GM12878 (cell line): ENCODE data around the gene CLCNKB. TPM values are rescaled to one million over a fixed set of nuclear protein-coding genes. Genes with fewer than 3 reads are reported as not detected.

Experiments
- ATAC-seq: fragments of 200-7000 bp; cut with Tn5 transposase; 3 replicates; pipeline ENCODE4 v1.9.1; 2020; ENCODE audit warnings: mild to moderate bottlenecking, moderate library complexity
- BruUV-seq: library from RNA; stranded (reverse); fragments of 400-500 nt; replicated peaks from 2 replicates; lab custom pipeline; 2021; lab: Mats Ljungman, UMichigan
- CTCF ChIA-PET: fragments of 300-600 bp; sonication (Branson Sonifier 250); formaldehyde crosslinking; extraction: SDS; loops from one replicate; lab custom pipeline; 2021; ENCODE audit warnings: inconsistent platforms; lab: Yijun Ruan, JAX
- POLR2A ChIA-PET: fragments of 350-600 bp; formaldehyde crosslinking; extraction: SDS; loops from one replicate; lab custom pipeline; 2021; ENCODE audit warnings: inconsistent platforms; lab: Charles Lee
- RAD21 ChIA-PET: fragments of 300-600 bp; sonication (Branson Sonifier 250); formaldehyde crosslinking; loops from one replicate; lab custom pipeline; 2023; ENCODE audit warnings: antibody characterized with exemption; ENCODE audit not compliant: unreplicated experiment; lab: Charles Lee
- SMC1A ChIA-PET: fragments of 300-600 bp; sonication (Branson Sonifier 250); formaldehyde crosslinking; loops from one replicate; lab custom pipeline; 2023; ENCODE audit not compliant: unreplicated experiment, uncharacterized antibody; lab: Charles Lee
- DNase-seq: peaks from one replicate; pipeline ENCODE4 v3.0.0-alpha.2; 2011; ENCODE audit warnings: low read depth, low spot score
- FAIRE-seq: peaks from 3 replicates; lab custom pipeline; 2011; peaks lifted over from hg19 to GRCh38; lab: Jason Lieb, UNC
- H2AFZ ChIP-seq: 2 replicates; pipeline ENCODE4 v1.6.0; 2011; ENCODE audit warnings: low read depth, low read length, control low read depth; ENCODE audit not compliant: control insufficient read depth
- H3K27ac ChIP-seq: 2 replicates; pipeline ENCODE4 v1.5.1; 2011; ENCODE audit warnings: control low read depth; ENCODE audit not compliant: control insufficient read depth, insufficient read depth
- H3K27me3 ChIP-seq, 2 experiments: replicated peaks in 1 of 2; 2 replicates each; pipeline versions ENCODE4 v1.6.0 to v1.6.1; 2011; ENCODE audit warnings: low read length in 1 of 2; ENCODE audit not compliant: control insufficient read depth in 2 of 2, insufficient read depth in 2 of 2
- H3K36me3 ChIP-seq, 2 experiments: 2 replicates each; pipeline ENCODE4 v1.5.1; 2011; ENCODE audit warnings: low read length in 1 of 2; ENCODE audit not compliant: control insufficient read depth in 2 of 2, insufficient read depth in 2 of 2
- H3K4me1 ChIP-seq: 2 replicates; pipeline ENCODE4 v1.6.1; 2011; ENCODE audit warnings: mild to moderate bottlenecking, low read length, moderate library complexity, mixed read lengths; ENCODE audit not compliant: control insufficient read depth, insufficient read depth
- H3K4me2 ChIP-seq: 2 replicates; pipeline ENCODE4 v1.6.0; 2011; ENCODE audit warnings: control low read depth; ENCODE audit not compliant: control insufficient read depth, insufficient read depth
- H3K4me3 ChIP-seq: fragments of 200-600 bp; sonication (generic); 2 replicates; pipeline ENCODE4 v1.5.1; 2016
- H3K79me2 ChIP-seq: 2 replicates; pipeline ENCODE4 v1.6.0; 2011; ENCODE audit warnings: low read length; ENCODE audit not compliant: control insufficient read depth, insufficient read depth
- H3K9ac ChIP-seq: 2 replicates; pipeline ENCODE4 v1.8.0; 2011; ENCODE audit warnings: low read length, control low read depth, mixed read lengths; ENCODE audit not compliant: control insufficient read depth, insufficient read depth
- H3K9me3 ChIP-seq: replicated peaks from 3 replicates; pipeline ENCODE4 v1.5.1; 2011; ENCODE audit warnings: mild to moderate bottlenecking, low read length; ENCODE audit not compliant: control insufficient read depth, insufficient read depth
- H4K20me1 ChIP-seq: 2 replicates; pipeline ENCODE4 v1.6.0; 2011; ENCODE audit not compliant: control insufficient read depth, insufficient read depth
- BRCA1 ChIP-seq: IDR thresholded peaks from 2 replicates; pipeline ENCODE4 v1.6.1; 2011; ENCODE audit warnings: low read depth, low read length, improper control_type of control experiment
- HCFC1 ChIP-seq: fragments of 150-350 bp; IDR thresholded peaks from 2 replicates; pipeline ENCODE4 v1.6.1; 2014; ENCODE audit warnings: low read length
- HDGF ChIP-seq: fragments of 450-650 bp; IDR thresholded peaks from 2 replicates; pipeline ENCODE4 v1.6.1; 2016; ENCODE audit warnings: antibody characterized with exemption
- IKZF2 ChIP-seq, 2 experiments: fragments of 450-650 bp; IDR thresholded peaks; 2 replicates each; pipeline ENCODE4 v1.6.1; 2017; ENCODE audit warnings: mild to moderate bottlenecking in 2 of 2, moderate library complexity in 2 of 2
- MTA3 ChIP-seq: IDR thresholded peaks from 2 replicates; pipeline ENCODE4 v1.6.1; 2012; ENCODE audit warnings: low read length, inconsistent platforms, borderline replicate concordance
- WGBS: methylation state at CpG from one replicate; pipeline ENCODE4 v1.1.6; 2016; ENCODE audit warnings: low lambda C conversion rate; ENCODE audit not compliant: insufficient replicate concordance, insufficient coverage; ENCODE audit errors: missing lambda C conversion rate; 5-methylcytosine and 5-hydroxymethylcytosine counted together
- in situ Hi-C: fragments of 300-500 bp; cut with MboI; formaldehyde crosslinking; loops from 9 replicates; pipeline ENCODE4 v1.14.3; 2018; ENCODE audit warnings: mixed read lengths
- intact Hi-C: fragments of 100-400 bp; cut with micrococcal nuclease; formaldehyde crosslinking; loops from one replicate; pipeline ENCODE4 v1.14.2; 2022; ENCODE audit not compliant: unreplicated experiment
- polyA plus RNA-seq, 11 experiments: library from polyadenylated mRNA; depleted of rRNA in 4 of 11; unstranded in 6 of 11; stranded (reverse) in 5 of 11; fragments of >200 nt; fragmentation: Nextera tagmentation in 4 of 11; fragmentation: Illumina TruSeq in 1 of 11; extraction: Ambion mirVana in 4 of 11; extraction: Trizol in 1 of 11; gene quantifications; 1 replicate in 1 of 11; 2 replicates in 10 of 11; pipeline versions ENCODE4 v1.2.1 to v1.2.3, GENCODE V29; 2011 to 2016; ENCODE audit warnings: inconsistent platforms in 2 of 11, missing spikeins in 2 of 11, low read depth in 1 of 11
- total RNA-seq, 4 experiments: library from RNA; depleted of rRNA in 3 of 4; stranded (reverse); fragments of >200 nt in 3 of 4; fragmentation: Illumina TruSeq in 1 of 4; extraction: Trizol in 1 of 4; gene quantifications; 2 replicates each; pipeline versions ENCODE4 v1.2.1 to v1.2.3, GENCODE V29; 2013 to 2021
- TF ChIP-seq, protein P1 (sequence below): fragments of 450-650 bp; formaldehyde crosslinking; IDR thresholded peaks from 2 replicates; pipeline ENCODE4 v1.5.0; 2022; ENCODE audit warnings: mild to moderate bottlenecking, missing genetic modification characterization
- TF ChIP-seq, protein P2 (sequence below): fragments of 450-650 bp; IDR thresholded peaks from 2 replicates; pipeline ENCODE4 v1.6.1; 2017; ENCODE audit warnings: mild to moderate bottlenecking, low read depth, inconsistent platforms; ENCODE audit not compliant: poor library complexity, severe bottlenecking
- TF ChIP-seq, protein P3 (sequence below): IDR thresholded peaks from 2 replicates; pipeline ENCODE4 v1.6.1; 2012; ENCODE audit warnings: low read depth, low read length, improper control_type of control experiment

The CLCNKB gene
- total and polyA plus RNA-seq, 10 of the 15 experiments (the other 5 are each of a cell fraction or from before 2014, with no cell fraction given): 0.05 TPM; not detected in 9

DNA sequence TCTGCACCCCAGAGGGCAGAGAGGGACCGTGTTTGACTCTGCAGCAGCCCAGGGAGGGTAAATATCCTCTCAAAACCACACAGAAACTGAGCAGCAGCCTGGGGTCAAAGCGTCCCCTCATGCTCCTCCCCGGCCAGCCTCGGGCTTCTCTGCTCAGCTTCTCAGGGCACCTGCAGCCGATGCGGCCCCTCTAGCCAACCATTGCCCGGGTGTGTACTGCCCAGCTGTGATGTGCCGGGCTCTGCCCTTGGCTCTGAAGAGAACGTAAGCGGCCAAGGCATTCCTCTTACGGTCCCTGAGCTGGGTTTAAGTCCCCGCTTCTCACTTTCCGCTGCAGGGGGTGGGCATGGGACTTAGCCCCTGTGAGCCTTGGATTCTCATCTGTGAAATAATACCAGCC, 24.4 kb downstream of the CLCNKB start:
- no TSS peak for BruUV-seq

More for the DNA sequence above, 24.4 kb downstream of the CLCNKB start:
- H3K27me3 ChIP-seq: peaks cover 0 to 2% of the 10 kb centered on the region in 2 experiments; a peak in 3 of 4 replicates
- TF ChIP-seq HCFC1 (no peak), MTA3 (no peak), HDGF (no peak), IKZF2 (IDR thresholded peaks at IDR 0.05) (no peak), BRCA1 (no peak)
- TF ChIP-seq, protein P1, sequence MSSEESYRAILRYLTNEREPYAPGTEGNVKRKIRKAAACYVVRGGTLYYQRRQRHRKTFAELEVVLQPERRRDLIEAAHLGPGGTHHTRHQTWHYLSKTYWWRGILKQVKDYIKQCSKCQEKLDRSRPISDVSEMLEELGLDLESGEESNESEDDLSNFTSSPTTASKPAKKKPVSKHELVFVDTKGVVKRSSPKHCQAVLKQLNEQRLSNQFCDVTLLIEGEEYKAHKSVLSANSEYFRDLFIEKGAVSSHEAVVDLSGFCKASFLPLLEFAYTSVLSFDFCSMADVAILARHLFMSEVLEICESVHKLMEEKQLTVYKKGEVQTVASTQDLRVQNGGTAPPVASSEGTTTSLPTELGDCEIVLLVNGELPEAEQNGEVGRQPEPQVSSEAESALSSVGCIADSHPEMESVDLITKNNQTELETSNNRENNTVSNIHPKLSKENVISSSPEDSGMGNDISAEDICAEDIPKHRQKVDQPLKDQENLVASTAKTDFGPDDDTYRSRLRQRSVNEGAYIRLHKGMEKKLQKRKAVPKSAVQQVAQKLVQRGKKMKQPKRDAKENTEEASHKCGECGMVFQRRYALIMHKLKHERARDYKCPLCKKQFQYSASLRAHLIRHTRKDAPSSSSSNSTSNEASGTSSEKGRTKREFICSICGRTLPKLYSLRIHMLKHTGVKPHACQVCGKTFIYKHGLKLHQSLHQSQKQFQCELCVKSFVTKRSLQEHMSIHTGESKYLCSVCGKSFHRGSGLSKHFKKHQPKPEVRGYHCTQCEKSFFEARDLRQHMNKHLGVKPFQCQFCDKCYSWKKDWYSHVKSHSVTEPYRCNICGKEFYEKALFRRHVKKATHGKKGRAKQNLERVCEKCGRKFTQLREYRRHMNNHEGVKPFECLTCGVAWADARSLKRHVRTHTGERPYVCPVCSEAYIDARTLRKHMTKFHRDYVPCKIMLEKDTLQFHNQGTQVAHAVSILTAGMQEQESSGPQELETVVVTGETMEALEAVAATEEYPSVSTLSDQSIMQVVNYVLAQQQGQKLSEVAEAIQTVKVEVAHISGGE (CRISPR knock-in tag): no peak
- TF ChIP-seq, protein P2, sequence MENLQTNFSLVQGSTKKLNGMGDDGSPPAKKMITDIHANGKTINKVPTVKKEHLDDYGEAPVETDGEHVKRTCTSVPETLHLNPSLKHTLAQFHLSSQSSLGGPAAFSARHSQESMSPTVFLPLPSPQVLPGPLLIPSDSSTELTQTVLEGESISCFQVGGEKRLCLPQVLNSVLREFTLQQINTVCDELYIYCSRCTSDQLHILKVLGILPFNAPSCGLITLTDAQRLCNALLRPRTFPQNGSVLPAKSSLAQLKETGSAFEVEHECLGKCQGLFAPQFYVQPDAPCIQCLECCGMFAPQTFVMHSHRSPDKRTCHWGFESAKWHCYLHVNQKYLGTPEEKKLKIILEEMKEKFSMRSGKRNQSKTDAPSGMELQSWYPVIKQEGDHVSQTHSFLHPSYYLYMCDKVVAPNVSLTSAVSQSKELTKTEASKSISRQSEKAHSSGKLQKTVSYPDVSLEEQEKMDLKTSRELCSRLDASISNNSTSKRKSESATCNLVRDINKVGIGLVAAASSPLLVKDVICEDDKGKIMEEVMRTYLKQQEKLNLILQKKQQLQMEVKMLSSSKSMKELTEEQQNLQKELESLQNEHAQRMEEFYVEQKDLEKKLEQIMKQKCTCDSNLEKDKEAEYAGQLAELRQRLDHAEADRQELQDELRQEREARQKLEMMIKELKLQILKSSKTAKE: no peak
- TF ChIP-seq, protein P3, sequence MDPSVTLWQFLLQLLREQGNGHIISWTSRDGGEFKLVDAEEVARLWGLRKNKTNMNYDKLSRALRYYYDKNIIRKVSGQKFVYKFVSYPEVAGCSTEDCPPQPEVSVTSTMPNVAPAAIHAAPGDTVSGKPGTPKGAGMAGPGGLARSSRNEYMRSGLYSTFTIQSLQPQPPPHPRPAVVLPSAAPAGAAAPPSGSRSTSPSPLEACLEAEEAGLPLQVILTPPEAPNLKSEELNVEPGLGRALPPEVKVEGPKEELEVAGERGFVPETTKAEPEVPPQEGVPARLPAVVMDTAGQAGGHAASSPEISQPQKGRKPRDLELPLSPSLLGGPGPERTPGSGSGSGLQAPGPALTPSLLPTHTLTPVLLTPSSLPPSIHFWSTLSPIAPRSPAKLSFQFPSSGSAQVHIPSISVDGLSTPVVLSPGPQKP: no peak
- H3K79me2 ChIP-seq: no peaks in the 10 kb centered on the region
- no peak for DNase-seq
- H2AFZ ChIP-seq: no peak overlapping the region
- H3K4me2 ChIP-seq: no peak overlapping the region
- no peak for ATAC-seq
- CTCF ChIA-PET: interaction anchor here (0.7 to 5.7 kb wide), 6 partner anchors 11 to 121 kb away, joined by 3 to 42 read pairs (median 4); no protein-coding TSS in a partner anchor
- no peaks in the 10 kb centered on the region for H3K4me1 ChIP-seq
- H3K4me3 ChIP-seq: no peak overlapping the region
- FAIRE-seq: no peak
- SMC1A ChIA-PET: interaction anchor here (1.2 kb wide), 1 partner anchor 272 kb away, joined by 3 read pairs; no protein-coding TSS in a partner anchor
- intact Hi-C loops (no loop called here), in situ Hi-C loops (no loop called here)
- 52% methylated on average over 13 of the region's 13 CpGs for WGBS
- RAD21 ChIA-PET: no interaction called here
- H4K20me1 ChIP-seq: no peaks in the 10 kb centered on the region
- no peaks in the 10 kb centered on the region for H3K36me3 ChIP-seq
- POLR2A ChIA-PET: interaction anchor here (0.5 to 1.1 kb wide), 2 partner anchors 169 to 288 kb away, joined by 3 to 4 read pairs; partner anchors contain the start of gene CPLANE2
- no peak overlapping the region for H3K9ac ChIP-seq
- H3K9me3 ChIP-seq: no peaks in the 10 kb centered on the region
- H3K27ac ChIP-seq: no peak overlapping the region
